ENCODE results near the gene SH2D7. TPM values are rescaled to one million over a fixed set of nuclear protein-coding genes. Genes with fewer than 3 reads are reported as not detected.
"Not testable (repeated sequence)": the region's sequence is repeated elsewhere in the genome, so short reads cannot be mapped to it uniquely, and the experiment has no call there.

The SH2D7 gene
- total RNA-seq, 1 experiment from 2014 or later, result 0.36 TPM

DNA sequence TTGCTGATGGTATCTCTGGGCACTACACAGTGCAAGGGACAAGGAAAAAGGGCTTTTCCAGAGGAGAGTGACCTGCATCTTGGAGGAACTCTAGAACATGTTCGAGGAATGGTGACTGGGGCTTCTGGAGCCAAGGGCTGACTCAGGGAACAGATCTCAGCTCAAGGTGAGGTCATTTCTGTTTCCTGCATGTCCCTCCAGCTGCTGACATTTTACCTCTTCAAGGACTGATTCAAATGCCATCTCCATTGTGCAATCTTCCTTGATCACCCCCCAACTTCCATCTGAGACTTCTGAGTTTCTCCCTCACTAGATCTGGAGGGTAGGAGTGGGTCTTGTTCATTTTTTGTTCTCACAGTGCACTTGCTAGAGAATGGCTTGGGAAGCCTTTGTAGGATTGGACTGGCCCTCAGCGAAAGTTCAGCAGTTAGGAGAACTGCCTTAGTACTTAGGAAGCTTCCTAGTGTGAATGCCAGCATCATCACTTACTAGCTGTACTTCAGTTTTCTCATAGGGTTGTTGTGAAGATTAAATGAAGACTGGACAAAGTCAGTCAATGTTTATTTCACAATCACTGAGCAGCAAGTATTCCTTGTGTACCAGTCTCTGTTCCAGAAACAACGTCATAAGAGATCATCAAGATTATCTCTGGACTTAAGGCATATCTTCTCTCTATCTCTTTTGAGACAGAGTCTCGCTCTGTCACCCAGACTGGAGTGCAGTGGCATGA is 54.2 kb downstream of the SH2D7 start:
- H3K27ac ChIP-seq, result no peak overlapping the region
- peaks cover 11% of the 10 kb centered on the region; the same call in 1 of the 2 replicates for H3K4me1 ChIP-seq
- no peak overlapping the region for H3K4me3 ChIP-seq
- H3K36me3 ChIP-seq, result no peaks in the 10 kb centered on the region
- no peaks in the 10 kb centered on the region for H3K27me3 ChIP-seq
- no peaks in the 10 kb centered on the region for H3K9me3 ChIP-seq (replicated peaks)
- no peak for DNase-seq

DNA sequence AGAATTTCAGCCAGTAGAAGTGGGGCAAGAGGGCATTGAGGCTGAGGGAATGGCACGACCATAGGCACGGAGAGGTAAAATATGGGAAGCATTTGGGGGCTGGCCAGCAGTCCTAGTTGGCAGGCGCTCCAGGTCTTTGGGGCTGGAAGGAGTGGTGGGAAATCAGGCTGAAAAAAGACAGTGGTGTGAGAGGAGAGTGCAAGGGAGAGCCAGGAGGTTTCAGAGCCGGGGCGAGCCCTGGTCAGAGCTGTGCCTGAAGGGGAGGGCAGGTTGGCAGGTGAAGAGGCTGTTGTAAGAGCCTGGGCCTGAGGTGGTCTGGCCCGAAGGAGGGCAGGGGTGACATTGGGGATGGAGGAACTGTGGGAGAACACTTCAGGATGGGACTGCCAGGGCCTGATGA is 55.2 kb downstream of the SH2D7 start:
- Histone ChIP-seq H3K27me3 (no peaks in the 10 kb centered on the region), H3K4me3 (no peak overlapping the region), H3K27ac (no peak overlapping the region), H3K4me1 (peaks cover 11% of the 10 kb centered on the region; the same call in 1 of the 2 replicates), H3K36me3 (no peaks in the 10 kb centered on the region), H3K9me3 (replicated peaks) (no peaks in the 10 kb centered on the region)
- no peak for DNase-seq

- H3K9me3 ChIP-seq (replicated peaks), result no peaks in the 10 kb centered on the region
- no peak for DNase-seq
- H3K27ac ChIP-seq, result no peak overlapping the region
- peaks cover 11% of the 10 kb centered on the region; the same call in 1 of the 2 replicates for H3K4me1 ChIP-seq
- no peaks in the 10 kb centered on the region for H3K36me3 ChIP-seq
- no peaks in the 10 kb centered on the region for H3K27me3 ChIP-seq
- peak overlapping the region; percentile 98 for H3K4me3 ChIP-seq
Measured at GRCh38 chr15:78148392-78149067, 56.2 kb downstream of the SH2D7 start.

DNA sequence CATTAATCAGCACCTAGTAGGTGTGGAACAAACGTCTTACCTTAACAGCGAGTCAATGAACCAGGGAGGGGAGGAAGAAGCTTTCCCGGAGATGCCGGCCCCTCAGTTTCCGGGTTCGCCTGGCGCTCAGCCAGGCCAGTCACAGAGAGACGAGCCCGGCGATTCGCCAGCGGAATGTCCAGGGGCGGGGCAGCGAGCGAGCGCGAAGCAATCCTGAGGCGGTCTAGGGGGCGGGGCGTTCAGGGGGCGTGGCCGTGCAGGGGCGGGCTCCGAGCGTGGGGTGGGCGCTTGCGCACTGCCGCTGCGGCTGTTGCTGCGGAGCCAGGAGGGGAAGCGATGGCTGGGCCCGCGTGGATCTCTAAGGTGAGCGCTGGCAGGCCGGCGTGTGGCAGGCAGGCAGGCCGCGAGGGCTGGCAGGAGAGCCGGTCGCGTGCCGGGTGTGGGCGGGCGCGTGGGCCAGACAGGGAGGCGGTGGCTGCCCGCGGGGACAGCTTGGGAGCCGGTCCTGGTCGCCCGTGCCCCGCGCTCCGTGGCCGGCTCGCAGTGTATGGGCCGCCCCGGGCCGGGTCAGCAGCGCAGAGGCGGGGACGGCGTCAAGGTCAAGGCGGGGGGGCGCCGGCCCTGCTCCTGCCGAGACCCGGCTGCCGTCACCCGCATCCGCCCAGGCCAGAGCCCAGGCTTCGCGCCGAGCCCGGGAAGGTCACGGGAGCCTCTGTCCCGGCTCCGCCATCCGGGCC is 56.9 kb downstream of the SH2D7 start, which contains the start of gene IDH3A:
Gene IDH3A (plus strand): TSS at position 295 of the 737 bp plus-strand sequence. CDS start 42 bp downstream, at position 337.
- H3K4me3 ChIP-seq, result peak within 1 kb of the TSS; percentile 98
- H3K9me3 ChIP-seq (replicated peaks), result no peaks in the 10 kb centered on the region
- peaks cover 11% of the 10 kb centered on the region; the same call in 1 of the 2 replicates for H3K4me1 ChIP-seq
- DNase-seq, result peak; percentile 98 to 99
- H3K27me3 ChIP-seq, result no peaks in the 10 kb centered on the region
- H3K36me3 ChIP-seq, result no peaks in the 10 kb centered on the region
- peak within 1 kb of the TSS; percentile 12; the same call in 1 of the 2 replicates for H3K27ac ChIP-seq

GRCh38 chr15:78149805-78150751 is 57.7 kb downstream of the SH2D7 start:
- Histone ChIP-seq H3K4me3 (peak overlapping the region; percentile 98), H3K4me1 (peaks cover 11% of the 10 kb centered on the region; the same call in 1 of the 2 replicates), H3K9me3 (replicated peaks) (no peaks in the 10 kb centered on the region), H3K36me3 (peaks cover 4% of the 10 kb centered on the region; the same call in 1 of the 2 replicates), H3K27me3 (no peaks in the 10 kb centered on the region), H3K27ac (peak overlapping the region; percentile 12; the same call in 1 of the 2 replicates)
- DNase-seq, result peak in 1 of 2 experiments; percentile 48

GRCh38 chr15:78151075-78151474 is 58.7 kb downstream of the SH2D7 start:
- DNase-seq; H3K27me3 ChIP-seq; H3K9me3 ChIP-seq (replicated peaks); H3K27ac ChIP-seq; H3K4me3 ChIP-seq; H3K36me3 ChIP-seq: not testable (repeated sequence)
- peaks cover 11% of the 10 kb centered on the region; the same call in 1 of the 2 replicates for H3K4me1 ChIP-seq

Other genes starting within 250 kb of the SH2D7 start
- gene TBC1D2B, start 14.8 kb upstream of the SH2D7 start, total RNA-seq (2014; rRNA removed; shearing (Covaris generic)), result 50.7 and 58.2 TPM in 2 replicates
- 0.59 and 2.8 TPM in 2 replicates for gene CIB2, start 38.9 kb downstream of the SH2D7 start, total RNA-seq (2014; rRNA removed; shearing (Covaris generic))
- 66.1 and 68.4 TPM in 2 replicates for gene IDH3A, start 56.8 kb downstream of the SH2D7 start, total RNA-seq (2014; rRNA removed; shearing (Covaris generic))
- 0.08 and 0.63 TPM in 2 replicates for gene ACSBG1, start 142.0 kb downstream of the SH2D7 start, total RNA-seq (2014; rRNA removed; shearing (Covaris generic))
- gene DNAJA4, start 172.0 kb downstream of the SH2D7 start, total RNA-seq (2014; rRNA removed; shearing (Covaris generic)), result 0.15 TPM in 1 of 2 replicates, not detected in the other
- gene SKIC8, start 207.0 kb downstream of the SH2D7 start, total RNA-seq (2014; rRNA removed; shearing (Covaris generic)), result 60.5 and 69.8 TPM in 2 replicates
- gene CRABP1, start 247.8 kb downstream of the SH2D7 start, total RNA-seq (2014; rRNA removed; shearing (Covaris generic)), result not detected in 2 replicates

All from SJCRH30 (cell line).